GM19455 (cell line): ENCODE data around the gene SEC11A.

Experiments
- ATAC-seq: cut with Tn5 transposase; IDR thresholded peaks from one replicate; pipeline ENCODE4 v1.9.1; 2021; ENCODE audit not compliant: unreplicated experiment

Gene SEC11A

DNA sequence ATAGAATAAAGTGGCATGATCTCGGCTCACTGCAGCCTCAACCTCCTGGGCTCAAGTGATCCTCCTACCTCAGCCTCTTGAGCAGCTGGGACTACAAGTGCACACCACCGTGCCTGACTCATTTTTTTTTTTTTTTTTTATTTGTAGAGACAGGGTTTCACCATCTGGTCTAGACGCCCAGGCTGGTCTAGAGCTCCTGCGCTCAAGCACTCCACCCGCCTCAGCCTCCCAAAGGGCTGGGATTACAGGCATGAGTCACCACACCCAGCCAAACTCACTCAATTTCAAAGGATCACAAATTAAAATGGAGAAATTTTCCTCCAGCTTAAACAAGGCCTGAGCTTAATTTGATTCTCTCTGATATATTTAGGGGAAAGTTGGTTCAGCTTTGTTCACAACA lies 30.6 kb downstream of the SEC11A start:
- no peak for ATAC-seq

DNA sequence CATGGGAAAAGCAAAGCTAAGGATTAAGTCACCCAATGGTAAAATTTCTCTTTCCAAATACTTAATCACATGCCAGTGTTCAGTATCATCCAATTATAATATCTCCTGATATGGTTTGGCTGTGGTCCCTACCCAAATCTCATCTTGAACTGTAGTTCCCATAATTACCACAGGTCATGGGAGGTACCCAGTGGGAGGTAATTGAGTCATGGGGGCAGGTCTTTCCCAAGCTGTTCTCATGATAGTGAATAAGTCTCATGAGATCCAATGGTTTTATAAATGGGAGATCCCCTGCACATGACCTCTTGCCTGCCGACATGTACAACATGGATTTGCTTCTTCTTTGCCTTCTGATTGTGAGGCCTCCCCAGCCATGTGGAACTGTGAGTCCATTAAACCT lies 31.8 kb downstream of the SEC11A start:
- no peak for ATAC-seq

DNA sequence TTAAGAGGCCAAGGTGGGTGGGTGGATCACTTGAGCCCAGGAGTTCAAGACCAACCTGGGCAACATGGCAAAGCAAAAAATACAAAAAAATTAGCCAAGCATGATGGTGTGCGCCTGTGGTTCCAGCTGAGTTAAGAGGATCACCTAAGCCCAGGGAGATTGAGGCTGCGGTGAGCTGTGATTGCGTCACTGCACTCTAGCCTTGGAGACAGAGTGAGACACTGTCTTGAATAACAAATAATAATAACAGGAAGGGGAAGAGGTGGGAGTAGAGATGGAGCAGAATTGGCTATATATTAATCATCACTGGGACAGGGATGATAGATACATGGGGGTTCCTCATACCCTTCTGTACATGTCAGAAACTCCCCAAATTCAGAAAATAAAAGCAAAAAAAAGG lies 34.1 kb downstream of the SEC11A start:
- no peak for ATAC-seq

DNA sequence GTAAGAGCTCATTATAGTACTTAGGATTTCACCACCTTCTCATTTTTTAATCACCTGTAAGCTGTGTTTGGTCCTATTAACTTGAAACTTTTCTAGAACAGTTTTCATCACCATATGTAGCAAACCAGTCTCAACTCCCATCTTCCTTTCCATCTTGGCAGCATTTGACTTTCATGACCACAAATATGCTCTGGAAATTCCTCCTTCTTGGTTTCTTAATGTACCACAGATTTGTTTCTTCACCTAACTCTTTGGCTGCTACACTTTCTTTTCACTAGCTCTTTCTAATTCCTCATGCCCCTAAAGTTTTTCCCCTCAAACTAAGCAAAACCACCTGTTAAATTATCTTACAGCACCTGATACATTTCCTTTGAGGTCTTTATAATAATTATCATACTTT lies 44.7 kb downstream of the SEC11A start:
- no peak for ATAC-seq

DNA sequence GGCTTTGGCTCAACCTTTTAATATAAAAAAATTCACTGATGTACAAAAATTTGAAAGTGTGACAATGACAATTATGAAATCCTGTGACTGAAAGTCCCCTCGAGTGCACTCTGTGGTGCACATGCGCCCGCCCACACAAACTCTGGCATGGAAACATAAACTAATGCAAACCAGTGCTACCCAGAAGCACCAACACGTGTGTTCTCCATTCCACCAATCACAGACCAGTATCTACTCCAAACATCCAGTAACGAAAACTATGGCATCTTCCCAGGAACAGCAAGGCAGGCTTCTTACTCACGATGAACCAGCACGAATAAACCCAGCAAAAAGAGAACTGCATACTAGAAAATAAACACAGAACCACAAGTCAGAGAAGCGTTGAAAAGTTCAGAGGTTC lies 46.2 kb downstream of the SEC11A start:
- ATAC-seq = no peak

DNA sequence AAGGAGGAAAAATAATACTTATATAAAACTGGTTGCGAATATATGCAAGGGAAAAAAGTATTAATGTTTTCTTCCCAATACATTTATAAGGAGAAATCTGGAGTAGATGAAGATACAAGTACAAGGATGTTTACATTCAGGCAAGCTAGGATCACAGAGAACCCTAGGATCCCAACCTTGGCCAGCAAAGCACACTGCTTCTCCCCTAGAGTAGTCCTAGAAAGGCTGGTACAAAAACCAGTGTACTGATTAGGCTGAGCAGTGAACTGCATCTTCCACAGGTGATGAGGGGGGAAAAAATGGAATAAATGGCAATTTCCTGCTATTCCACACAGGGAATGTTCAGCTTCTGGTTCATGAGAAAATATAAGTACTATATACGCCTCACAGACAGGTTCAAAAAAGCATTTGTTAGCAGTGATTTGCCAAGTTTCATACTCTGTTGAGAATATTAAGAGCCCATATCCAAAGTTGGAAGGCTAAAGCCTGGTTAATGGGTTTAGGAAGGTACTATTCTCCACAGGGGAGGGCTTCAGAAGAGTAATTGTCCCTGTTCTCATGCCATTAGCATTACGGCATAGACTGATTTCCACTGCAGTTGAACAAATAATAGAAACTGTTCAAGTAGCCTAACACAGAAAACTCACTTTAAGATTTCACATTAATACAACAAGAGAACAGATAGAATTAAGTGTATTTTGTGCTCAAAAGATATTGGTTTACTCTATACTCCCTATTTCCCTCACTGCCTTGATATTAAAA lies 47.5 kb downstream of the SEC11A start:
- ATAC-seq = no peak

DNA sequence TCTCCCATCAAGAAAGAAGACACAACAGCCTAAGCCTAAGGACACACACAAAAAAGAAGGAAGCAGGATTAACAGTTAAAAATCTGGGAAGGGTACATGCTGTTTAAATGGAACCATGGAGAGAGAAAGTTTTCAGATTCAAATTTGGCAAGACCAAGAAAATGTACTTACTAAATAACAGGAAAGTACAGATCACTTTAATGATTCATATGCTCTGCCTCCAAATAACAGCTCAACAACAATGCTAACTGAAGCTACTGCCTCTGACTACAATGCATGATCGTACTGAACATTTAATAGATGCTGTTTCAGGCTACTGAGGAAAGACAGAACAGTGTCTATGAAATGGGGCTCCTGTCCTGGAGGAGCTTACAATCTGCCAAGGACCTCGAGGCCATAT lies 49.6 kb downstream of the SEC11A start:
- no peak for ATAC-seq

DNA sequence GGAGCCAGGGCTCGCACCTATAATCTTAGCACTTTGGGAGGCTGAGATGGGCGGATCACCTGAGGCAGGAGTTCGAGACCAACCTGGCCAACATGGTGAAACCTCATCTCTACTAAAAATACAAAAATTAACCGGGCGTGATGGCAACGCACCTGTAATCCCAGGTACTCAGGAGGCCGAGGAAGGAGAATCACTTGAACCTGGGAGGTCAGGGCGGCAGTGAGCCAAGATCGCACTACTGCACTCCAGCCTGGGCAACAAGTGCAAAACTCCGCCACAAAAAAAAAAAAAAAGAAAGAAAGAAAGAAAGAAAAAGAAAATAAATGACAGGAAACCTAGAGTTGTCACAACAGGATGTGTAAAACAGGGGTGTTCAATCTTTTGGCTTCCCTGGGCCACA lies 54.9 kb downstream of the SEC11A start:
- ATAC-seq = no peak

DNA sequence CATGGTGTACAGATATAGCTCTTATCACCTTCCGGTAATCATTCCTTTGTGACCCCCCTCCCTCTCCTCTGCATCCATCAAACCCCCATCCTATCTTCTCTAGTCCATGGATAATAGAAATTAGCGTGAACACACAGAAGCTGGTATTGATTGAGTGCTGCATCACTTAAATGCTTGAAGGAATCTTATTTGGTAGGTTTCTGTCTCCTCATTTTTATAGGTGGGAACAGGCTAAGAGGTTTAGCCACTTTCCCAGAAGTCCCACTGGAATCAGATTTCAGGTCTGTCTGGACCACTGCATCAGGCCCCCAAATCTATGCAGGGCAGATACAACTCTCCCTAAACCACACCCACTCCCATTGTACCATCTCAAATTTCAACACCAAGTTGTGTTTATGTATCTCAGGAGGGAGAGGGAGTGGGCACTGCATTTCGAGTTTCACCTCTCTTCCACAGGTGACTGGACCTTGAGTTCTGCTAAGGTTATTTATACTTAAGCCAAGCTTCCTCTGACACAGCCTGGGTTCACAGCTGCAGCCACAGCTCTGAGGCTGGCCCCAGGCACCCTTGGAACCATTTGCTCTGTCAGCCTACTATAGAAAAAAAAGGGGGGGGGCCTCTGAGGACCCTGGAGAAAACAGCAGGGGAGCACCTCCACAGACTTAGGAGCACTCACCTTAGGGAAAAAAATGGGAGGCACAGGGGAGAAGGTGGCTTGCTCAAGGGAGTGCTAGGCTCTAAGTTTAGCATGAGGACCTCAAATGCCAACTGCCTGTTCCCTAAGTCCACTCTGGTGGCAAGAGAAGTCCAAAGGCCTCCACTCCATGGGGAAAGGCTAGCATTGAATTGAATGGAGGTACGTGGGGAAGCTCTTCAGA lies 55.8 kb downstream of the SEC11A start:
- ATAC-seq = no peak

DNA sequence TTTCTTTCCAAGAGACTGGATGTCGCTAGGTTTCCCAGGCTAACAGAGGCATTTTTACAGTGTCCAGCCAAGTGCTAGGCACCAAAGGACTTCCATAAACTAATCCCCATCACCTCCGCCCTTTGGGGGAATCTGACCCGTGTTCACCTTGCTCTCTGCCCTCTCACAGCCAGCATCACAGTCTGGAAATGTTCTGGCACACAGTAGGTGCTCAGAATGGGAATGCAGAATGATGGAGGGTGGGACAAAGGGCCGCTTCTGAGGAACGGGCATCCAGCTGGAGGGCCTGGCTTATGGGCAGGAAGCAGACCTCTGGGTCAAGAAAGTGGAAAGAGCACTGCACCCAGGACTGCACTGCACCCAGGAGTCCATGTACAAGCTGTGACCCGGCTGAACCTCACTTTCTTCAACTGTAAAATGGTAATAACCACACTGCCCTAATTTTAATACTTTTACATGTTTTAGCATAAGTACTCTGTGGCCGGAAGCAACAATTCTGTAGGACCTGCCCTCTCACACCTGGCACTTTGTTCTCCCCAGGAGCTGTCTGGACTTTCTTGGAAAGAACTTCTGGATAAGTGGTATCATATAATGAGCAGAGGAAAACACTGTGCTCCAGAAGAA lies 57.0 kb downstream of the SEC11A start:
- no peak for ATAC-seq

DNA sequence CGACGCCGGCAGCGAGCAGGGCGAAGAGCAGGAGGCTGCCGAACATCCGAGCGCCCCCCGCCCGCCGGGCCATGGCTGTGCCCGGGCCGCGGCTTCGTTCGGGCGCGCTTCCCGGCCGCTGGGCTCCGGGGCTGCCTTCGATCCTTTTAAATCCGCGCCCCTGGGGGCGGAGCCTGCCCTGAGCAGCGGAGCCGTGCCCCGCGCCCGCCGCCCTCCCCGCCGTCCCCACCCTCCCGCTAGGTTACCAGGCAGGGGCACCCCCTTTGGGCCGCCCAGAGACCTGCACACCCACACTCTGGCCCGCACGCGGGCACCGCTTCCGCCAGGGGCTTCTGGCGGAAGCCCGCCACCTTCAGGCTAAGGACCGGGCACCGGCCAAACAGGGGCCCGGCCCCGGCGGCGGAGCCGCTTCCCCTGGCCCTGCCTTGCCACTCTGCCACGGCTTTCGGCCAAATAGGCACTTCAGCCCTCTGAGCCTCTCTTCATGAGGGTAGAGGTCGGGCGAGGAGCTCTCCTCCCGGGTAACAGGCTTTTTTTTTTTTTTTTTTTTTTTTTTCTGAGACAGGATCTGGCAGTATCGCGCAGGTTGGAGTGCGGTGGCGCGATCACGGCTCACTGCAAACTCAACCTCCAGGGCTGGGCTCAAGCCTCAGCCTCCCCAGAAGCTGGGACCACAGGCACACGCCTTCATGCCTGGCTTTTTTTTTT lies 57.7 kb downstream of the SEC11A start, which contains the start of gene NMB:
TSS of gene NMB (minus strand) at position 120 of the 708 bp plus-strand sequence. CDS start at position 73, 47 bp downstream.
- ATAC-seq = peak; percentile 55

DNA sequence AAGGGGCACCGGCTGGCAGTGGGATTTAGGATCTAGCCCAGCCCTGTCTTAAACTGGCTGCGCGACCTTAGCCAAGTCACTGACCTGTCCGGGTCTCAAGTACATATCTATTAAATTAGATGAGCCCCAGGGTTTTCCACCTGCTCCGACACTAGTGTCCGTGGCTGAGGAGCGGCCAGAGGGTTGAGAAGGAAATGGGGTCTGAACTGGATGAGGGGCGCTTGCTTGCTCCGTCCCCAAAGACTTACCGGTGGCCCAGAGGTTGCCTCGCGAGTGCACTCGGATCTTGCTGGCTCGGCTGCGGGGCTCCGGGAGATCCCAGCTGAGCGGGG lies 58.2 kb downstream of the SEC11A start:
- peak; percentile 2 for ATAC-seq

DNA sequence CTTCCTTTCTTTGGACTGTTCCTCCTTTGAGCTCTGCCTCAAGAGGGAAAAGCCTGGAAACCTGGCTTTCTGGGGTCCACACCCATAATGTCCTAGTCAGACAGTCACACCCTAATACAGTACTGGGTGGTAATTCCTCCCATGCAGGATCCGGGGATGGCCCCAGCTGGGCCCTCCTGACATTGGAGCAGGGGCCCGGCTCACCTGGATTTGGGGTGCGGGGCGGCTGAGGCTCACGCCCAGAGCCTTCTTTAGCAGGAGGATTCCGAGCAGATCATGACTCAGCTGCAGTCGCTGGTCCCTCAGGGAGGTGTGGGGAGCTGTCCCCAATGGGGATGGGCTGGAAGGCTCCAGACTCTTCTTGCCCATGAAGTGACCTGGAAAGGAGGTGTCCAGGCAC lies 59.0 kb downstream of the SEC11A start:
- no peak for ATAC-seq

DNA sequence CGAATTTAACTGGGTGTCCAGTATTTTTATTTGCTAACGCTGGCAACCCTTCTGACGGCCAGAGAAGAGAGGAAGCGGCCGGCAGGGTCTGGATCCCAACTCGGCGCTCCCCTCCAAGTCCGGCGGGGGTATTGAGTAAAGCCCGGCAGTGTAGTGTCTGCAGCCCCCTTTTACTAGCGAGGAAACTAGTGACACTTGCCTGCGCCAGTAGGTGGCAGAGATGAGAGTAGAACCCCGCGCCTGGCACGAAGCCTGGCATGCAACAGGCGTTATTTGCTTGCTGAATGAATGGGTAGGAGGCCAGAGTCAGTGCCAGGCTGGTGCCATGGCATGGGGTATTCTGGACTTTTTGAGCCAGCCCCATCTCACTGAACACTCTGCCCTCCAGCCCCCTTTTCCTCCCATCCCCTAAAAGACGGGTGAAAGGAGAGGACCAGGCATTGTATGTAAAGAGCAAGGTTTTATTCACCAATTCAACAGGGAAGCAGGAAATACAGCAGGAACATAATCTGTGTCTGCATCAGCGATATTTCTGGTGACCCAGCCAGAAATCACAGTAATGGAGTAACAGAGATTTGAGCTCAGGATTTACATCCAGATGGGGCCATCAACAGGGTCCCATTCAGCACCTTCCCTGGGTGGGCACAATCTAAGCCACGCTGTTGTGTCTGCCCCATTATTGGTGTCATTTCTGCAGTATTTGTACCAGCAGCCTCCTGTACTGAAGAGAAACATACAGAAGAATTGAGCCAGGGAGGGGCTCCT lies 61.1 kb downstream of the SEC11A start:
- no peak for ATAC-seq

DNA sequence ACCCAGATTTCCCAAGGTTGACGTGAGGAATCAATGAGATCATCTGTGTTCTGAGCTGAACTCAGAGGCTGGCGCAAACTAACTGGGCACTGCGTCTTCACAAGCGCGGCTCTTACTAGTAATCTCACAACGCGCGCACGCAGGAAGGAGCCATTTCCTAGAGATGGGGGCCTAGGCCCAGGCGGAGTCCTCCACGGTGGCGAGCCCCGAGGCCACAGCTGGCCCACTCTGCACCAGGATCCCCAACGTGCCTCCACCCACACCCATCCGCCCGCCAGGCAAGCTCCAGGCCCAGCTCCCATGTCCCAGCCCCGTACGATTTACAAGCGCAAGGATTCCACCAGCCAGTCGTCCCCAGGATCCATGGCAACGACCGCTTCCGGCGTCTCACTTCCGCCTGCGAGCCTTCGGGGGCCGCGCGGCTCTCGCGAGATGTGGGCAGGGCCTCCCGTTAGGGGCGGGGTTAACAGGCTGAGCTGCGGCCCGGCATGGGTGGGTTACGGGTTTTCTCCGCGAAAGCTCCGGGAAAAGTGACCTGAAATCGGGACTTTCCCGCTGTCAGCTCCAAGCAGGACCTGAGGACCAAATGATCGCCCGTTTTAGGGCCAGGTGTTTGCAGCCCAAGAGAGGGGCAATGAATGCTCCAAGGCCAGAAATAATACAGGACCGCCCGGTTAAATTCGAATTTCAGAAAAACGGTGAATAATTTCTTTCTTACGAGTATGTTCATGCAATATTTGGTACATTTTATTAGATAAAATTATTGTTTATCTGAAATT lies 61.8 kb downstream of the SEC11A start, which contains the start of gene WDR73:
TSS of gene WDR73 (minus strand) at position 374 of the 779 bp plus-strand sequence. CDS start at position 365, 9 bp downstream.
- peak; percentile 80 for ATAC-seq

DNA sequence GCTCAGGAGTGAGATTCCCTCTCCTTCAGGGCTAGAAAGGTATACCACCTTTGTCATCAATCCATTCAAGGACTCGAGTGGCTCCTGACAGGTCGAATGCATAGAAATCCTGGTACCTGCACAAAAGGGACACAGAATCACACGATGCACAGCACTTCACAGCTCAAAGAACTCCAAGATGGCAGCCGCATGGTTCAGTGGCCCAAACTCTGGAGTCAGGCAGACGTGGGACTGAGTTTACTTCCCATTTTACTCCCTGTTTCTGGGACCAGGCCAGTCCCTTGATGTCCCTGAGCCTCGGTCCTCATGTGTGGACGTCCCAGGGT lies 62.4 kb downstream of the SEC11A start:
- no peak for ATAC-seq

DNA sequence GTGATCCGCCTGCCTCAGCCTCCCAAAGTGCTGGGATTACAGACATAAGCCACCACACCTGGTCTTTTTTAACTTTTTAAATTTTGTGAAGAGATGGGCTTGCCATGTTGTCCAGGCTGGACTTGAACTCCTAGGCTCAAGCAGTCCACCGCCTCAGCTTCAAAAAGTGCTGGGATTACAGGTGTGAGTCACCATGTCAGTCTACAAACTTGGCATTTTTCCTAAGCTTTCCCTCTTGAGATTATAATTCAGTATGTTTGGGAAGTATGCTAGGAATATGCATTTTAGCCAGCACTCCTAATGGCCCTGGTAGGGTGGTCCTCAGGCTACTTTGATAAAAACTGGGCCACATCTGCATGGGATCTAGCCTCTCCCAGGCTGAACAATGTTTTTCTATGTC lies 66.2 kb downstream of the SEC11A start:
- ATAC-seq = no peak

DNA sequence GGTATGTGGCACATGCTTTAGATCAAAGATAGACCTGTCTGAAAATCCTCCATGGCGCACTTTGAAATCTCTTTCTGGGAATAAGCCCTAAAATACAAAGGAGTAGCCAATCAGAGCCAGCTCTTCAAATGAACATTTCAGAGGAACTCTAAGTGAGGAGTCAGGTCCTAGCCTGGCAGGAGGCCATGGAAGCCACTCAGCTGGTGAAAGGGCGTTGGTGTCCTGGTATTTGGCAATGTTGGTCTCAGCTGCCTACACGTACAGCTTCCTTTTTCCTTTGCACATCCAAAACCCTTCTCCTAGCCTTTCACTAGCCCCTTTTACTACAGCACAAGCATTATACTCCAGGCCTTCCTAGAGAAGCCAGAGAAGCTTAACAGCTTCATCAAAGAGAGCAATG lies 67.4 kb downstream of the SEC11A start:
- ATAC-seq = no peak

DNA sequence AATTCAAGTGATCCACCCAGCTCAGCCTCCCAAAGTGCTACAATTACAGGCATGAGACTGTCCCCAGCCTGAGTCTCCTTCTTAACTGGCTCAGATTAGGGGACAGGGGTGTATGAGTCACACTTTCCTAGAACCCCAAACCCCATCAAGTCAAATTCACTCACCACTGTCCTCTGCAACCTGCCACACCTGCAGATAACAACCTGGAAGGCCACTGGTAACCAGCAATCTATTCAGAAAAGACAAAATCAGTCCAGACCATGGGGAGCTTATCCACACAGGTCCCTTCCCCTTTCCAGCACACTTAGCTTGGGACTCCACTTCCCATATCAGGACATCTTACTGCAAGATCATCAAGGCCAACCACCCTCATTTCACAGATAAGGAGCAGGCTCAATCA lies 68.2 kb downstream of the SEC11A start:
- no peak for ATAC-seq

DNA sequence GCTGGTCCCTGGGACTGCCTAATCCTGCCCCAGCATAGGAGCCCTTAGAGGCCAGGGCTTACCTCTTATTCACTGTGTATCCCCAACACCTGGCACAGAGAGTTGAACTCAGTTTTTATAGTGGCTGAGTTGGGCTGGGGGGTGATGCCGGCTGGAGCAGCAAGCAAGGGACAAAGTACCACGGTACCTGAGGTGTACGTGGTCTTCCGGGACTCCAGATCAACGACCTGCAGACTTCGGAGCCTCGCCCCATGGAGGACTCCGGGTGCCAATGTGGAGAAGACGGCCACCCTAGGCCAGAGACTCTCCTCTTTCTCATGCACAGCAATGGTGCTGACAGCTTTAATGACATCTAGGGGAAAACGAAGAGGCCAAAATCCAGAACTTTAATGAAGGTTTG lies 69.9 kb downstream of the SEC11A start:
- no peak for ATAC-seq
